ENCODE measurements around the gene CREB3L2. TPM values are rescaled to one million over a fixed set of nuclear protein-coding genes. Genes with fewer than 3 reads are reported as not detected.

The CREB3L2 gene
- total and polyA plus RNA-seq, 2 of the 8 experiments (the other 6 are each of a cell fraction or from before 2014, with no cell fraction given): 14.4 to 48.3 TPM

DNA sequence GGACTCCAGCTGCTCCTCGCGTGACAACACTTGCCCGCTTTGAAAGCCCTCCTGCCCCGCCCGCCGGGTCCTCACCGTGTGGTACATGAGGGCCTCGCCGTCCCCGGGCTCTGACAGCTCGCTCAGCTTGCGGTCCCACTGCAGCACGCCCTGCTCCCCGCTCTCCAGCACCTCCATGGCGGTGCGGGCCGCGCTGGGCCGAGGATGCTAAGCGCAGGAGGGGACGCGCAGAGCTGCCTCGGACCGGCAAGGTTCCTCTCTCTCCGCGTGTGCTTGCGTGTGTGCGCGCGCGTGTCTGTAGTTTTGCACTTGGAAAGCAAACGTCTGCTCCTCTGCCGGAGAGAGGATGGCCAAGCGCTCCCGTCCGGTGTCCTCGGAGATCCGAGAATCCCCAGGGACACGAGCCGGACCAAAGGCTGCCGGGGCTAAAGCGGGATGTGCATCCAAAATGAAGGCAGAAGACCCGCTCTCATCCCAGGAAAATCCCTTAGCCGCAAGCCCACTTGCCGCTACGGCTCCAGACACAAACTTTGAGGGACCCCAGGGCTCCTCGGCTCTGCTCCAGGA is at the start of gene CREB3L2 (continued):
- TF ChIP-seq, protein P1, sequence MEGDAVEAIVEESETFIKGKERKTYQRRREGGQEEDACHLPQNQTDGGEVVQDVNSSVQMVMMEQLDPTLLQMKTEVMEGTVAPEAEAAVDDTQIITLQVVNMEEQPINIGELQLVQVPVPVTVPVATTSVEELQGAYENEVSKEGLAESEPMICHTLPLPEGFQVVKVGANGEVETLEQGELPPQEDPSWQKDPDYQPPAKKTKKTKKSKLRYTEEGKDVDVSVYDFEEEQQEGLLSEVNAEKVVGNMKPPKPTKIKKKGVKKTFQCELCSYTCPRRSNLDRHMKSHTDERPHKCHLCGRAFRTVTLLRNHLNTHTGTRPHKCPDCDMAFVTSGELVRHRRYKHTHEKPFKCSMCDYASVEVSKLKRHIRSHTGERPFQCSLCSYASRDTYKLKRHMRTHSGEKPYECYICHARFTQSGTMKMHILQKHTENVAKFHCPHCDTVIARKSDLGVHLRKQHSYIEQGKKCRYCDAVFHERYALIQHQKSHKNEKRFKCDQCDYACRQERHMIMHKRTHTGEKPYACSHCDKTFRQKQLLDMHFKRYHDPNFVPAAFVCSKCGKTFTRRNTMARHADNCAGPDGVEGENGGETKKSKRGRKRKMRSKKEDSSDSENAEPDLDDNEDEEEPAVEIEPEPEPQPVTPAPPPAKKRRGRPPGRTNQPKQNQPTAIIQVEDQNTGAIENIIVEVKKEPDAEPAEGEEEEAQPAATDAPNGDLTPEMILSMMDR (IDR thresholded peaks at IDR 0.05; ENCODE audit: control extremely low read depth in 1 of 3, insufficient read depth in 1 of 3, low read depth in 1 of 3, low read length in 3 of 3): no peak
- TF ChIP-seq RNF2 (IDR thresholded peaks at IDR 0.05; ENCODE audit: borderline replicate concordance, low read depth, low read length, missing control alignments, poor library complexity, severe bottlenecking) (no peak), SP1 (IDR thresholded peaks at IDR 0.05; ENCODE audit: low read depth, low read length) (no peak), KDM4A (IDR thresholded peaks at IDR 0.05; ENCODE audit: low read depth, low read length, severe bottlenecking) (peak; percentile 52), SP4 (IDR thresholded peaks at IDR 0.05; ENCODE audit: low read length) (no peak), RAD21 (IDR thresholded peaks at IDR 0.05 in 1 of 2, conservative IDR thresholded peaks at IDR 0.05 in 1 of 2; ENCODE audit: low read depth in 2 of 2, low read length in 2 of 2) (0 out of 4 replicates have a peak, but pooled peaks of 1 of the 2 experiments have one; percentile 1), EP300 (IDR thresholded peaks at IDR 0.05; ENCODE audit: borderline replicate concordance in 1 of 2, low read depth in 2 of 2, low read length in 2 of 2) (no peak), SUZ12 (IDR thresholded peaks at IDR 0.05; ENCODE audit: low read length) (no peak), RFX5 (IDR thresholded peaks at IDR 0.05; ENCODE audit: borderline replicate concordance, low read depth, low read length) (no peak), NANOG (IDR thresholded peaks at IDR 0.05; ENCODE audit: insufficient read depth, low read depth, low read length, poor library complexity, severe bottlenecking) (no peak), SIRT6 (IDR thresholded peaks at IDR 0.05; ENCODE audit: low read length) (no peak), JUND (IDR thresholded peaks at IDR 0.05; ENCODE audit: low read length) (no peak), CTBP2 (IDR thresholded peaks at IDR 0.05; ENCODE audit: borderline replicate concordance, insufficient read depth, insufficient read length, low read length) (no peak), JUN (IDR thresholded peaks at IDR 0.05; ENCODE audit: low read depth, low read length) (no peak), EGR1 (IDR thresholded peaks at IDR 0.05; ENCODE audit: borderline replicate concordance, low read depth, low read length) (no peak), CEBPB (IDR thresholded peaks at IDR 0.05; ENCODE audit: low read depth, low read length) (no peak), YY1 (IDR thresholded peaks at IDR 0.05; ENCODE audit: low read depth, low read length) (no peak)
- TF ChIP-seq, protein P2, sequence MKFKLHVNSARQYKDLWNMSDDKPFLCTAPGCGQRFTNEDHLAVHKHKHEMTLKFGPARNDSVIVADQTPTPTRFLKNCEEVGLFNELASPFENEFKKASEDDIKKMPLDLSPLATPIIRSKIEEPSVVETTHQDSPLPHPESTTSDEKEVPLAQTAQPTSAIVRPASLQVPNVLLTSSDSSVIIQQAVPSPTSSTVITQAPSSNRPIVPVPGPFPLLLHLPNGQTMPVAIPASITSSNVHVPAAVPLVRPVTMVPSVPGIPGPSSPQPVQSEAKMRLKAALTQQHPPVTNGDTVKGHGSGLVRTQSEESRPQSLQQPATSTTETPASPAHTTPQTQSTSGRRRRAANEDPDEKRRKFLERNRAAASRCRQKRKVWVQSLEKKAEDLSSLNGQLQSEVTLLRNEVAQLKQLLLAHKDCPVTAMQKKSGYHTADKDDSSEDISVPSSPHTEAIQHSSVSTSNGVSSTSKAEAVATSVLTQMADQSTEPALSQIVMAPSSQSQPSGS (IDR thresholded peaks at IDR 0.05; ENCODE audit: low read length): no peak
- TF ChIP-seq, protein P3, sequence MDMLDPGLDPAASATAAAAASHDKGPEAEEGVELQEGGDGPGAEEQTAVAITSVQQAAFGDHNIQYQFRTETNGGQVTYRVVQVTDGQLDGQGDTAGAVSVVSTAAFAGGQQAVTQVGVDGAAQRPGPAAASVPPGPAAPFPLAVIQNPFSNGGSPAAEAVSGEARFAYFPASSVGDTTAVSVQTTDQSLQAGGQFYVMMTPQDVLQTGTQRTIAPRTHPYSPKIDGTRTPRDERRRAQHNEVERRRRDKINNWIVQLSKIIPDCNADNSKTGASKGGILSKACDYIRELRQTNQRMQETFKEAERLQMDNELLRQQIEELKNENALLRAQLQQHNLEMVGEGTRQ (IDR thresholded peaks at IDR 0.05; ENCODE audit: low read length): no peak
